Skeletal muscle tissue (tissue), 4 donors: ENCODE results near the gene SLC6A5. TPM values are rescaled to one million over a fixed set of nuclear protein-coding genes. Genes with fewer than 3 reads are reported as not detected.

Experiments used
- H3K27ac ChIP-seq: one replicate; pipeline ENCODE4 v1.7.0; 2013; ENCODE audit warnings: mild to moderate bottlenecking, low read depth, low read length, inconsistent platforms
- H3K27me3 ChIP-seq, 3 donors: one replicate each; pipeline ENCODE4 v1.7.0; 2013; ENCODE audit warnings: low read length in 3 of 3; ENCODE audit not compliant: control insufficient read depth in 3 of 3, insufficient read depth in 3 of 3
- H3K36me3 ChIP-seq, 3 donors: one replicate each; pipeline ENCODE4 v1.7.0; 2013; ENCODE audit warnings: low read length in 3 of 3; ENCODE audit not compliant: control insufficient read depth in 3 of 3, insufficient read depth in 3 of 3
- H3K4me1 ChIP-seq, 3 donors: one replicate each; pipeline ENCODE4 v1.7.0; 2013; ENCODE audit warnings: low read length in 3 of 3, mild to moderate bottlenecking in 3 of 3; ENCODE audit not compliant: control insufficient read depth in 3 of 3, insufficient read depth in 3 of 3
- H3K4me3 ChIP-seq, 3 donors: one replicate each; pipeline ENCODE4 v1.7.0; 2013; ENCODE audit warnings: low read length in 3 of 3
- H3K9ac ChIP-seq, 3 donors: one replicate each; pipeline ENCODE4 v1.7.0; 2013; ENCODE audit warnings: low read length in 3 of 3, mild to moderate bottlenecking in 3 of 3, moderate library complexity in 2 of 3, low read depth in 1 of 3
- H3K9me3 ChIP-seq, 3 donors: one replicate each; pipeline ENCODE4 v1.7.0; 2013; ENCODE audit warnings: low read length in 3 of 3; ENCODE audit not compliant: control insufficient read depth in 3 of 3
- total RNA-seq: library from RNA; depleted of rRNA; stranded (reverse); fragments of >200 nt; gene quantifications from one replicate; pipeline ENCODE4 v1.2.3, GENCODE V29; 2014
- donor health status: Osteomylitis.

Gene SLC6A5
- total RNA-seq, 1 donor from 2014 or later = not detected

DNA sequence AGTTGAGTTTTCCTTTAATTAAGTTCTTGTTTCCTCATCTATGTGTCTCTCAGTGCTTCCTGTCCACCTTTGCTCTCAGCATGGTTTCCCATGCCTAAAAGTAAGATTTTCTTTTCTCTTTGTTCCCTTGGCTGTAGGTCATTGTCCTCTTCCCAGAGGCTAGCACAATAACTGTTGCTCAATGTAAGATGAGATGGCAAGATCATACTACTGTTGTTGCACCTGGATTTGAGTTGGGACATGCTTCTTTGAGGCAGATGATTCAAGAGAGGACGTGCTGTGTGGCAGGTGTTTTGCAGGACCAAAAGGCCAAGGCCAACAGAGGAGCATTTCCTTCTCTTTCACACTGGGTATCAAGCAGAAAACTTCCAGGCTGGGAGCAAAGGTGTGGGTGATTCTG lies 58.7 kb downstream of the SLC6A5 start:
- H3K27ac ChIP-seq = no peak overlapping the region
- peaks cover 0 to 10% (median 5%) of the 10 kb centered on the region in 3 donors for H3K27me3 ChIP-seq
- H3K4me3 ChIP-seq = no peak overlapping the region
- no peaks in the 10 kb centered on the region for H3K36me3 ChIP-seq
- H3K9ac ChIP-seq = no peak overlapping the region
- no peaks in the 10 kb centered on the region for H3K9me3 ChIP-seq
- no peaks in the 10 kb centered on the region for H3K4me1 ChIP-seq

DNA sequence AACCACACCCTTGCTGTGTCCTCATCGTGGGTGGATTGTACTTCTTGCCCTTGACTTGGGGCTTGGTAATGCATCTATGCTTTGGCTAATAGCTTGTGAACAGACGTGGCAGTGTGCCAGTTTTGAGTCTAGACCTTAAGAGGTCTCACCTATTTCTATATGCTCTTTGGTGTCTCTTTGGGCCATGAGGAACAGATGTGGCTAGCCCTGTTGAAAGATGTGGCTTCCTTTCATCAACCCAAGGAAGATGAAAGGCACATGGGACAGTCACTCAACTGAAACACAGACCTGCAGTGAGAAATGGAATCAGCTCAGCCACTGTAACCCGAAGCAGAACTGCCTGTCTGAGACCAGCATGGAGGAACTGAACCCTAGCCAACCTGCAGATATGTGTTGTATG lies 62.0 kb downstream of the SLC6A5 start:
- H3K9me3 ChIP-seq = no peaks in the 10 kb centered on the region
- no peaks in the 10 kb centered on the region for H3K36me3 ChIP-seq
- peaks cover 0 to 3% (median 2%) of the 10 kb centered on the region in 3 donors for H3K27me3 ChIP-seq
- no peaks in the 10 kb centered on the region for H3K4me1 ChIP-seq
- no peak overlapping the region for H3K27ac ChIP-seq
- H3K9ac ChIP-seq = no peak overlapping the region
- H3K4me3 ChIP-seq = no peak overlapping the region

DNA sequence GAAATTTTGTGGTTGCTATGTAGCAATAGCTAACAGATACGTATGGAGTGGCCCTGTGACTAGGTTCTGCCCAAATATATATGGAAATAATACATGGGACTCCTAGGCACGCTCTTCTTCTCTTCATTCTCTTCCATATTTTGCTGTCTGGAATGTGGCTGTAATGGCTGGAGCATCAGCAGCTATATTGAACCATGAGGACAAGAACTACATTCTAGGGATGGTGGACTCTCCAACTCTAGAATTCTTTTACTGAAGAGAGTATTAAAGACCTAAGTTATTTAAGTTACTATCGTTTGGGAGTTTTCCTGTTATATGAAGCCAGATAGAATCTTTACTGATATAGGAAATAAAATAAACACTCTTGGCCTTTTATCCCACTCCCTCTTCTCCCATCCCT lies 62.4 kb downstream of the SLC6A5 start:
- Histone ChIP-seq H3K36me3 (no peaks in the 10 kb centered on the region), H3K27me3 (peaks cover 0 to 2% (median 1%) of the 10 kb centered on the region in 3 donors), H3K9ac (no peak overlapping the region), H3K9me3 (no peaks in the 10 kb centered on the region), H3K4me1 (no peaks in the 10 kb centered on the region), H3K27ac (no peak overlapping the region), H3K4me3 (no peak overlapping the region)

DNA sequence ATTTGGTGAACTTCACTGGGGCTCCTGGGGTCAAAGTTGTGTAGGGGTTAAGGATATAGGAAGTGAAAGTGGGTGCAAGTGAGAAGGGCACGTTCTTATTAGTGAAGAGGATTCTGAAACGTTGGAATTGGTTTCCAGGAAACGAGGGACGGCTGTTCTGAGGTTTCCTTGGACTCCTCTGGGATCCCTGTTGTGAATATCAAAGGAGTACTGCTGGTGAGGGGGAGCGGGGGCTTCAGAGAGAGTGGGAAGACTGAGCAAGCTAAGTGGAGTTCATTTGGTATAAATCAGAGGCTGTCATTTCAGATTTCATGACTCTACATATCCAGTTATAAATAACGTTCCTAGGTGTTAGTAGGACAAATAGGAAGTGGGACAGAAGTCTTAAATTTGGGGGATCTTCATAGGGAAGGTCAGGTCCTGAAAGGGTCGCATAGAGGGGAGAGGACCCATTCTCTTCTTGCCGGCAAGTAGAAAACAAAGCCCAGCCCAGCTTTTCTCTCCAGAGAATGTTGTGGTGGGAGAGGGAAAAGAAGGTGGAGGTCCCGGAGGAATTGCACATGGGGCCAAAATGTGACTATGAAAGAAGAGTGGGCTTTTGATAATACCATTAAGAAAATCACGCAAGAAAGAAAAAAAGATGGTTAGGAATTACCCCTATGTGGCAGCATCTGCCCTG lies 68.9 kb downstream of the SLC6A5 start:
- Histone ChIP-seq H3K27ac (no peak overlapping the region), H3K4me3 (no peak overlapping the region), H3K4me1 (peaks cover 7 to 17% (median 8%) of the 10 kb centered on the region in 3 donors), H3K36me3 (no peaks in the 10 kb centered on the region), H3K9ac (no peak overlapping the region), H3K27me3 (peaks cover 37 to 48% (median 43%) of the 10 kb centered on the region in 3 donors), H3K9me3 (no peaks in the 10 kb centered on the region)

- no peak within 1 kb of the TSS for H3K27ac ChIP-seq
- H3K4me1 ChIP-seq = peaks cover 7 to 17% (median 8%) of the 10 kb centered on the region in 3 donors
- H3K36me3 ChIP-seq = no peaks in the 10 kb centered on the region
- peak within 1 kb of the TSS in 1 of 3 donors; percentile 33 for H3K9ac ChIP-seq
- H3K27me3 ChIP-seq = peaks cover 40 to 50% (median 47%) of the 10 kb centered on the region in 3 donors
- no peaks in the 10 kb centered on the region for H3K9me3 ChIP-seq
- peak within 1 kb of the TSS; percentile 39 to 52 (median 51) for H3K4me3 ChIP-seq
These were observed 69.7 kb downstream of the SLC6A5 start, which contains the start of gene NELL1 for GRCh38 chr11:20668844-20669819. TSS of gene NELL1 (plus strand) at chr11:20669586.

DNA sequence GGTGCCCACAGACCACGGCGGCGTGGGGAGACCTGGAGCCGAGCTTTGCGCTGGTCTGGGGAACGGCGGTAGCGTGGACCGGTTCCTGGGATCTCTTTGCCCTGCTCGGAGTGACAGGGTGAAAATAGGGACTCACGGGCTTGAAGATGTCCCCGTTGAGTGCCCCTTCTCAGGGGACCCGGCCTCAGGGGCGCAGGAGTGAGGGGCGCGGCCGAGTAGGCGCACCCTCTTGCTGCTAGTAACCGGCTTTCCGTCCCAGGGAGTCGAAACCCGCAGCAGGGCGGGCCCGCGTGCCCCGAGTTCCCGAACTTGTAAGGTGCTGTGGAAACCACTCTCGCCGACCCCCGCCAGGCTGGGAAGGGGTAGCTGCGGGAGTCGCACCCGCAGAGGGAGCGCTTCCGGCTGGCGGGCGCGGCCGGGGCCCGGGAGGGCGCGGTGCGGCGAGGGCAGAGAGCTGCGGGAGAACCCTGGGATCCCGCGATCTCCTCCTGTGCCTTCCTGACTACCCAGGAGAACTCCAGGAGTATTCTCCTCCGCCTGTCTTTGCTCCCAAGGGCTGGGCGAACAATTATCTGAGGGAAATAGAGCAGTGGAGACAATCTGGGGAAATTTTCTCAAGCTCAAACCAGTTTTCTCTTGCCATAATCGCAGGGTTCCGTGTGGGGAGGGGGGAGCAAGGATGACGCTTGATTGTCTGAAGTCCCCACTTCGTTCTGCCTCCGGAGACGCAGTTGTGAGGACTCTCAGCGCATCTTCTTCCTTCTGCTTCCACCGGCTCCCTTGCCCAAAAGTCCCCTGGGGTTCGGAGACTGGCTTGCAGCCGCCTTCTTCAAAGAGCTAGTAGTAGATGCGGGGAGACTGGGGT lies 70.6 kb downstream of the SLC6A5 start:
- no peak overlapping the region for H3K27ac ChIP-seq
- H3K9me3 ChIP-seq = no peaks in the 10 kb centered on the region
- peak overlapping the region; percentile 39 to 52 (median 51) for H3K4me3 ChIP-seq
- peaks cover 45 to 57% (median 51%) of the 10 kb centered on the region in 3 donors for H3K27me3 ChIP-seq
- peaks cover 7 to 17% (median 8%) of the 10 kb centered on the region in 3 donors for H3K4me1 ChIP-seq
- no peak overlapping the region for H3K9ac ChIP-seq
- H3K36me3 ChIP-seq = no peaks in the 10 kb centered on the region

- Histone ChIP-seq H3K27ac (no peak overlapping the region), H3K27me3 (peaks cover 45 to 57% (median 52%) of the 10 kb centered on the region in 3 donors), H3K4me3 (no peak overlapping the region), H3K9ac (no peak overlapping the region), H3K36me3 (no peaks in the 10 kb centered on the region), H3K4me1 (peaks cover 7 to 17% (median 8%) of the 10 kb centered on the region in 3 donors), H3K9me3 (no peaks in the 10 kb centered on the region)
These were observed 71.6 kb downstream of the SLC6A5 start for GRCh38 chr11:20670932-20671403.

- peaks cover 7 to 17% (median 8%) of the 10 kb centered on the region in 3 donors for H3K4me1 ChIP-seq
- no peaks in the 10 kb centered on the region for H3K36me3 ChIP-seq
- H3K9ac ChIP-seq = no peak overlapping the region
- H3K4me3 ChIP-seq = no peak overlapping the region
- no peak overlapping the region for H3K27ac ChIP-seq
- H3K27me3 ChIP-seq = peaks cover 45 to 57% (median 52%) of the 10 kb centered on the region in 3 donors
- no peaks in the 10 kb centered on the region for H3K9me3 ChIP-seq
These were observed 72.6 kb downstream of the SLC6A5 start for GRCh38 chr11:20671856-20672546.

- no peaks in the 10 kb centered on the region for H3K36me3 ChIP-seq
- no peak overlapping the region for H3K4me3 ChIP-seq
- H3K9ac ChIP-seq = no peak overlapping the region
- H3K27ac ChIP-seq = no peak overlapping the region
- H3K9me3 ChIP-seq = no peaks in the 10 kb centered on the region
- peaks cover 43 to 57% (median 51%) of the 10 kb centered on the region in 3 donors for H3K27me3 ChIP-seq
- peaks cover 7 to 17% (median 8%) of the 10 kb centered on the region in 3 donors for H3K4me1 ChIP-seq
These were observed 73.2 kb downstream of the SLC6A5 start for GRCh38 chr11:20672575-20672974.
